Retinal pigment epithelial cell (primary cell): ENCODE measurements around the gene GNG13.
"Not testable (repeated sequence)": the region's sequence is repeated elsewhere in the genome, so short reads cannot be mapped to it uniquely, and the experiment has no call there.

Source experiments
- DNase-seq: peaks from one replicate; pipeline ENCODE4 v3.0.0-alpha.2; 2010; ENCODE audit warnings: low read depth
- H3K4me3 ChIP-seq: 2 replicates; pipeline ENCODE4 v1.5.1; 2011; ENCODE audit warnings: mild to moderate bottlenecking, low read length, control low read depth, moderate library complexity
- TF ChIP-seq, protein P1 (sequence below): conservative IDR thresholded peaks from 2 replicates; pipeline ENCODE4 v1.5.1; 2011; ENCODE audit warnings: low read depth, low read length, control low read depth, inconsistent platforms

The GNG13 gene

GRCh38 chr16:838741-839140, 38.2 kb upstream of the GNG13 start:
- TF ChIP-seq, protein P1, sequence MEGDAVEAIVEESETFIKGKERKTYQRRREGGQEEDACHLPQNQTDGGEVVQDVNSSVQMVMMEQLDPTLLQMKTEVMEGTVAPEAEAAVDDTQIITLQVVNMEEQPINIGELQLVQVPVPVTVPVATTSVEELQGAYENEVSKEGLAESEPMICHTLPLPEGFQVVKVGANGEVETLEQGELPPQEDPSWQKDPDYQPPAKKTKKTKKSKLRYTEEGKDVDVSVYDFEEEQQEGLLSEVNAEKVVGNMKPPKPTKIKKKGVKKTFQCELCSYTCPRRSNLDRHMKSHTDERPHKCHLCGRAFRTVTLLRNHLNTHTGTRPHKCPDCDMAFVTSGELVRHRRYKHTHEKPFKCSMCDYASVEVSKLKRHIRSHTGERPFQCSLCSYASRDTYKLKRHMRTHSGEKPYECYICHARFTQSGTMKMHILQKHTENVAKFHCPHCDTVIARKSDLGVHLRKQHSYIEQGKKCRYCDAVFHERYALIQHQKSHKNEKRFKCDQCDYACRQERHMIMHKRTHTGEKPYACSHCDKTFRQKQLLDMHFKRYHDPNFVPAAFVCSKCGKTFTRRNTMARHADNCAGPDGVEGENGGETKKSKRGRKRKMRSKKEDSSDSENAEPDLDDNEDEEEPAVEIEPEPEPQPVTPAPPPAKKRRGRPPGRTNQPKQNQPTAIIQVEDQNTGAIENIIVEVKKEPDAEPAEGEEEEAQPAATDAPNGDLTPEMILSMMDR = no peak
- no peak overlapping the region for H3K4me3 ChIP-seq
- no peak for DNase-seq

- DNase-seq, H3K4me3 ChIP-seq: not testable (repeated sequence)
Measured at GRCh38 chr16:836822-837221, 36.3 kb upstream of the GNG13 start.

GRCh38 chr16:836221-836620, 35.7 kb upstream of the GNG13 start:
- H3K4me3 ChIP-seq = no peak overlapping the region
- DNase-seq = no peak
- TF ChIP-seq, protein P1 = no peak

DNA sequence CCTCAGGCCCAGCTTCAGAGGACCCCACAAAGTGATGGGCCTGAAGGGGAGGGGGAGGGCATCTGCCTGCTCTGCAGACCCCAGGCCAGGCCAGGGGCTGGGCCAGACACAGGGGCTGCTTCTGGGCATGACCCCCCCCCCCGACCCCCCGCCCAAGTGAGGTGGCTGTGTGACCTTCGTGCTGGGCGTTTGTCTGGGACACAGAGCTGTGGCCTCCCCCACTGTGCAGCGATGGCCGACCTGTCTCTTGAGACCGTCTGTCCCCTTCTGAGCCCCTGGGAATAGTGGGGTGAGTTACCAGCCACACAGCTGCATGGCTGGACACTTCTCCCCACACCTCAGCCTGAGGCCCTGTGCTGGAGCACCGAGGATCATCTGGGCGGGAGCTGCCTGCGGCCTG, 34.8 kb upstream of the GNG13 start:
- no peak for DNase-seq
- H3K4me3 ChIP-seq = no peak overlapping the region
- TF ChIP-seq, protein P1 = no peak

DNA sequence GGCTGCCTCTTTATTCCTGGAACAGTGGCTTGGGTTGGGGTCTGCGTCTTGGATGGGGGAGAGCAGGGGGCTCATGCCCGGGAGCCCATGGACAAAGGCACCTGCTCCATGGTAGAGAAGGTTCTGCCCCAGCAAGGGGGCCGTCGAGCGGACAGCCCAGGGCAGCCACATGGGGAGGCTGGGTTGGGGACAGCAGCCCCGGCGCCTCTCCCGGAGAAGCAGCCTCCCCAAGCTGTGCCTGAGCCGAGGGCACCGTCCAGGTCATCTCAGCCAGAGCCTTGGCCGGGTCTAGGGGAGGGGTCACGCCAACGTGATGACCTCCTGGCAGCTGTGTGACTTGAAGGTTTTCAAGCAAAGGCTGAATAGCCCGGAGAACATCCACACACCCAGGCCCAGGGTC, 32.9 kb upstream of the GNG13 start:
- TF ChIP-seq, protein P1 = no peak
- no peak for DNase-seq
- H3K4me3 ChIP-seq = no peak overlapping the region

DNA sequence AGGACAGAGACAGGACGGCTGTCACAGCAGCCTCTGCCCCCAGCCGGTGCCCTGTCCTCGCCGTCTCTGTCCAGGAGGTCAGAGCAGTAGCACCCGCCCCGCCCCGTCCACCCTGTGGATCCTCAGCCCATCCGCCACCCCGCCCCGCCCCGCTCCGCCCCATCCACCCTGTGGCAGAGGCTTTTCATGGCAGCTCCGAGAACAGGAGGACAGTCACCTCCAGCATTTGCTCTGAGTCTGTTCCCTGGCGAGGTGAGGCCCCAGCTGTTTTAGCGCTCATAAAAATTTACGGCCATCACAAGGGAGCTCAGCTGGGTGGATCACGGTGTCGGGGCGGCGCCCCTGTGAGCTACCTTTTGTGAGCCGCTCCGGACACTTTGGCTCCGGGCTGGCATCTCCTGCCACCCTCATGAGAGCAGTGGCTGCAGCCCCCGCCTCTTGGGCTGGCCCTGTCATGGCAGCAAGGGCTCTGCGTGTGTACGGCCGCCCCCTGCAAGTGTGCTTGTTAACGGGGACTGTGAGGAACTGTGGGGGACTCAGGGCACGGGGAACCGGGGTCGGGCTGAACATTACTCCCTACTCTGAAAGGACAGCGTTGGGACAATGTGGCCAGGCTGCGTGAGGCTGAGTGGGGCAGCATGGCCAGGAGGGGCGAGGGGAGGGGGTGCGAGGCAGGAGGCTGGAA, 32.3 kb upstream of the GNG13 start:
- DNase-seq = no peak
- TF ChIP-seq, protein P1 = no peak
- H3K4me3 ChIP-seq = no peak overlapping the region

- no peak overlapping the region for H3K4me3 ChIP-seq
- no peak for DNase-seq
- TF ChIP-seq, protein P1 = no peak
Measured at GRCh38 chr16:831571-832413, 31.3 kb upstream of the GNG13 start.
